Spleen (tissue), 11 donors: ENCODE data around the gene THUMPD3. TPM values are rescaled to one million over a fixed set of nuclear protein-coding genes. Genes with fewer than 3 reads are reported as not detected.

Experiments used
- DNase-seq: peaks from one replicate; pipeline ENCODE4 v3.0.0-alpha.2; 2020
- H3K27ac ChIP-seq, 8 donors: fragments of 200-600 bp; sonication (generic) in 7 of 8; 1 replicate in 4 of 8; 2 replicates in 4 of 8; pipeline versions ENCODE4 v1.5.0 to v1.8.0; 2016 to 2021; ENCODE audit warnings: inconsistent platforms in 4 of 8, mild to moderate bottlenecking in 4 of 8, moderate library complexity in 1 of 8
- H3K27me3 ChIP-seq, 7 donors: fragments of 200-600 bp; sonication (generic) in 6 of 7; replicated peaks in 1 of 7; 1 replicate in 4 of 7; 2 replicates in 3 of 7; pipeline versions ENCODE4 v1.5.0 to v1.8.0; 2016 to 2021; ENCODE audit warnings: inconsistent platforms in 3 of 7, mild to moderate bottlenecking in 1 of 7
- H3K36me3 ChIP-seq, 6 donors: fragments of 200-600 bp; sonication (generic) in 5 of 6; 1 replicate in 4 of 6; 2 replicates in 2 of 6; pipeline versions ENCODE4 v1.5.0 to v1.8.0; 2016 to 2021; ENCODE audit warnings: inconsistent platforms in 2 of 6
- H3K4me1 ChIP-seq, 6 donors: fragments of 200-600 bp; sonication (generic) in 5 of 6; 1 replicate in 3 of 6; 2 replicates in 3 of 6; pipeline versions ENCODE4 v1.5.0 to v1.8.0; 2016 to 2021; ENCODE audit warnings: inconsistent platforms in 3 of 6
- H3K4me3 ChIP-seq, 8 donors: fragments of 200-600 bp; sonication (generic) in 7 of 8; 1 replicate in 4 of 8; 2 replicates in 4 of 8; pipeline versions ENCODE4 v1.5.0 to v1.8.0; 2016 to 2021; ENCODE audit warnings: inconsistent platforms in 4 of 8, mild to moderate bottlenecking in 4 of 8, moderate library complexity in 2 of 8
- H3K9me3 ChIP-seq, 8 donors: fragments of 200-600 bp; sonication (generic) in 7 of 8; 1 replicate in 4 of 8; 2 replicates in 4 of 8; pipeline versions ENCODE4 v1.5.0 to v1.8.0; 2016 to 2021; ENCODE audit warnings: inconsistent platforms in 4 of 8
- CTCF ChIP-seq, 11 experiments: fragments of 200-600 bp in 7 of 11; fragments of 450-650 bp in 4 of 11; sonication (generic) in 4 of 11; IDR thresholded peaks in 8 of 11; conservative IDR thresholded peaks in 3 of 11; 1 replicate in 7 of 11; 2 replicates in 4 of 11; pipeline versions ENCODE4 v1.4.0 to v1.8.0; 2016 to 2021; ENCODE audit warnings: antibody characterized with exemption in 11 of 11, inconsistent platforms in 4 of 11, mild to moderate bottlenecking in 1 of 11
- POLR2A ChIP-seq, 3 donors: fragments of 450-650 bp; IDR thresholded peaks; one replicate each; pipeline ENCODE4 v1.5.1; 2017; ENCODE audit warnings: antibody characterized with exemption in 3 of 3, mild to moderate bottlenecking in 1 of 3
- POLR2AphosphoS5 ChIP-seq, 3 donors: sonication (generic); formaldehyde crosslinking; IDR thresholded peaks; one replicate each; pipeline ENCODE4 v1.5.1; 2017; ENCODE audit warnings: antibody characterized with exemption in 3 of 3
- WGBS, 5 donors: extraction: QIAGEN DNeasy Blood & Tissue Kit in 3 of 5; methylation state at CpG; one replicate each; pipeline versions ENCODE4 v1.1.5 to v1.1.7; 2013 to 2018; 5-methylcytosine and 5-hydroxymethylcytosine counted together
- intact Hi-C: fragments of 100-400 bp; cut with DNase I; formaldehyde crosslinking; loops from one replicate; pipeline ENCODE4 v1.15.0; 2023; ENCODE audit warnings: low total_unique reads
- polyA plus RNA-seq, 3 donors: library from polyadenylated mRNA; stranded (reverse); fragments of 200-250 nt; gene quantifications; one replicate each; pipeline ENCODE4 v1.2.1, GENCODE V29; 2013
- total RNA-seq, 7 donors: library from RNA; depleted of rRNA in 3 of 7; stranded (reverse); fragments of >200 nt in 3 of 7; fragmentation: NEBNext Ultra II Directional in 4 of 7; extraction: Animal tissue kit (Norgen Biotek cat#: 25700) in 4 of 7; gene quantifications; one replicate each; pipeline versions ENCODE4 v1.1.0 to v1.2.1, GENCODE V29; 2016 to 2021
- donor health status: healthy with polysubstance abuse.
- donor health status: DM: no; HTN: no; CAD: no; lungs with moderate emphysema.
- donor health status: DM: no; HTN: no; CAD: no.
- donor health status: Bipolar disorder and iron deficiency.
- donor health status: healthy.
- donor health status: DM: no; HTN: no; CAD: no.
- donor health status: DM: yes; HTN: yes; CAD: no.

THUMPD3 gene
- total and polyA plus RNA-seq, 10 donors, result 16.3 to 36.8 (median 23.8) TPM

- Histone ChIP-seq H3K36me3 (peaks cover 0 to 99% (median 68%) of the 10 kb centered on the region in 6 donors), H3K9me3 (no peaks in the 10 kb centered on the region), H3K4me3 (no peak overlapping the region), H3K27ac (no peak overlapping the region), H3K27me3 (no peaks in the 10 kb centered on the region), H3K4me1 (peaks cover 0 to 9% (median 4%) of the 10 kb centered on the region in 6 donors)
- 92 to 95% (median 94%) methylated on average over 1 of the region's 1 CpG for WGBS, 5 donors
- DNase-seq, result no peak
- intact Hi-C loops, result no loop called here
- no peak for TF ChIP-seq POLR2AphosphoS5 (IDR thresholded peaks at IDR 0.05)
- no peak for TF ChIP-seq POLR2A (IDR thresholded peaks at IDR 0.05)
- no peak for TF ChIP-seq CTCF (IDR thresholded peaks at IDR 0.05 in 8 of 11, conservative IDR thresholded peaks at IDR 0.05 in 3 of 11)
Observed at GRCh38 chr3:9377981-9378380, 15.1 kb downstream of the THUMPD3 start.

GRCh38 chr3:9379327-9379726 lies 16.5 kb downstream of the THUMPD3 start:
- no peak overlapping the region for H3K4me3 ChIP-seq
- intact Hi-C loops, result no loop called here
- 53 to 70% (median 57%) methylated on average over 4 of the region's 4 CpGs for WGBS, 5 donors
- no peak for TF ChIP-seq CTCF (IDR thresholded peaks at IDR 0.05 in 8 of 11, conservative IDR thresholded peaks at IDR 0.05 in 3 of 11)
- no peak for TF ChIP-seq POLR2AphosphoS5 (IDR thresholded peaks at IDR 0.05)
- TF ChIP-seq POLR2A (IDR thresholded peaks at IDR 0.05), result no peak
- H3K4me1 ChIP-seq, result no peaks in the 10 kb centered on the region
- no peaks in the 10 kb centered on the region for H3K9me3 ChIP-seq
- H3K27ac ChIP-seq, result no peak overlapping the region
- DNase-seq, result no peak
- H3K36me3 ChIP-seq, result peaks cover 0 to 99% (median 73%) of the 10 kb centered on the region in 6 donors
- H3K27me3 ChIP-seq, result no peaks in the 10 kb centered on the region

- H3K4me3 ChIP-seq, result no peak overlapping the region
- no peak overlapping the region for H3K27ac ChIP-seq
- peaks cover 0 to 99% (median 73%) of the 10 kb centered on the region in 6 donors for H3K36me3 ChIP-seq
- no peaks in the 10 kb centered on the region for H3K9me3 ChIP-seq
- H3K4me1 ChIP-seq, result peaks cover 0 to 5% (median 0%) of the 10 kb centered on the region in 6 donors
- H3K27me3 ChIP-seq, result no peaks in the 10 kb centered on the region
- intact Hi-C loops, result no loop called here
- WGBS, 5 donors, result 73 to 93% (median 86%) methylated on average over 3 of the region's 3 CpGs
- TF ChIP-seq CTCF (IDR thresholded peaks at IDR 0.05 in 8 of 11, conservative IDR thresholded peaks at IDR 0.05 in 3 of 11) (no peak), POLR2AphosphoS5 (IDR thresholded peaks at IDR 0.05) (no peak), POLR2A (IDR thresholded peaks at IDR 0.05) (no peak)
- DNase-seq, result no peak
Observed at GRCh38 chr3:9380014-9380413, 17.2 kb downstream of the THUMPD3 start.

- Histone ChIP-seq H3K4me1 (peaks cover 0 to 37% (median 3%) of the 10 kb centered on the region in 6 donors), H3K4me3 (no peak overlapping the region), H3K27me3 (no peaks in the 10 kb centered on the region), H3K36me3 (peaks cover 0 to 99% (median 77%) of the 10 kb centered on the region in 6 donors), H3K27ac (peak overlapping the region in 1 of 8 donors; percentile 22), H3K9me3 (no peaks in the 10 kb centered on the region)
- TF ChIP-seq CTCF (IDR thresholded peaks at IDR 0.05 in 8 of 11, conservative IDR thresholded peaks at IDR 0.05 in 3 of 11) (no peak), POLR2AphosphoS5 (IDR thresholded peaks at IDR 0.05) (peak in 1 of 3 donors; percentile 41)
- intact Hi-C loops, result no loop called here
- 83 to 91% (median 87%) methylated on average over 13 of the region's 13 CpGs for WGBS, 5 donors
- DNase-seq, result no peak
Observed at GRCh38 chr3:9384141-9384828, 21.4 kb downstream of the THUMPD3 start.
